ENCODE results near the gene CLTB.

The CLTB gene

DNA sequence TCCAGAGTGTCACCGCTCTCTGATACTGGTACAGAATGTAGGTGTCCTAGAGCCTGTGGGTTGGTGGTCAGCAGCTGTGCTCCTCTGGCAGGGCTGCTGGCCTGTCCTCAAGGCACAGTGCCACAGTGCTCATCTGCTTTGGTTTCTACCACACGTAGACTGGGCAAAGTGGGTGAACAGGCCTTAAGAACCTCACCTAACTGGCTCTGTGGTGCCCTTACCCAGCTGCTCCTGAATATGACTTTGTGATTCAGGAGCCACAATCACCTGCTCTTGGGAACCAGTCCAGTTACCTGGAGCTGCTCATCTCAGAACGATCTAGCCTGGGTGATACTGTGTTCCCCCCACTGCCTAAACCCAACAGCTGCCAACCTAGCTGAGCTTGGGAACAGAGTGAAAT lies 34.4 kb downstream of the CLTB start:
- DNase-seq, result no peak

DNA sequence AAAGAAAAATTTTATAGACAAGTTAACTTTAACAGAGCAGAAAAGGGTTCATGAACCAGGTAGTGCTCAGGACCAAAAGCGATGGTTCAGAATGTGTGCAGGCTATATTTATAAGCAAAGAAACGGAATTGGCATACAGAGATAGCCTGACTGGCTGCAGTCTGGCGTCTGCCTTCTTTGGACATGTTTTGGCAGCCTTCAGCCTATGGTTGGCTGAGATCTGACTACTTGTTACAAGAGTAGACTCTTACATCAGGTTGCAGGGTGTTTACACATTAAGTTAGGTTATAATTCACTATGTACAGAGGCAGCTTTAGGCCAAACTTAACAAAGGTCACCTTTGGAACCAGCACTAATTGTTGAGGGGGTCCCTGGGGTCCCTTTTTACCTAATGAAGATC lies 34.9 kb downstream of the CLTB start:
- no peak for DNase-seq

DNA sequence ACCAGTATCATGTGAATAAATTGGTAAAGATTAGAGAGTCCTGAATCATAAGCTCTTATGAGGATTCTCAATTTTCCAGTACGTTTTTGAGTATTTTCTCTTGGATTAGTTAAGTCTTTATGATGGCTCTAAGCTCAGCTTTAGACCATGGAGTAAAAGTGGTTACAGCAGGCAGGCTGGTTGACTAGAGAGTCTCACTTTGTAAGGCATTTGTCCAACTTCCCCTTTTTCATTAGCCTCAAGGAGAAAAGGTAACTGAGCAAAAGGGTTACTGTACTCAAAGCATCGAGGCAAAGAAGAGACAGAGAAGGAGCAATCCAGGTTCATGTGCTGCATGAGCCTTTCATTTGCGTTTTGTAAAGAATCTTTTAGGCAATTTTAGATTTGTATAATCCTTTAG lies 36.5 kb downstream of the CLTB start:
- DNase-seq, result no peak

DNA sequence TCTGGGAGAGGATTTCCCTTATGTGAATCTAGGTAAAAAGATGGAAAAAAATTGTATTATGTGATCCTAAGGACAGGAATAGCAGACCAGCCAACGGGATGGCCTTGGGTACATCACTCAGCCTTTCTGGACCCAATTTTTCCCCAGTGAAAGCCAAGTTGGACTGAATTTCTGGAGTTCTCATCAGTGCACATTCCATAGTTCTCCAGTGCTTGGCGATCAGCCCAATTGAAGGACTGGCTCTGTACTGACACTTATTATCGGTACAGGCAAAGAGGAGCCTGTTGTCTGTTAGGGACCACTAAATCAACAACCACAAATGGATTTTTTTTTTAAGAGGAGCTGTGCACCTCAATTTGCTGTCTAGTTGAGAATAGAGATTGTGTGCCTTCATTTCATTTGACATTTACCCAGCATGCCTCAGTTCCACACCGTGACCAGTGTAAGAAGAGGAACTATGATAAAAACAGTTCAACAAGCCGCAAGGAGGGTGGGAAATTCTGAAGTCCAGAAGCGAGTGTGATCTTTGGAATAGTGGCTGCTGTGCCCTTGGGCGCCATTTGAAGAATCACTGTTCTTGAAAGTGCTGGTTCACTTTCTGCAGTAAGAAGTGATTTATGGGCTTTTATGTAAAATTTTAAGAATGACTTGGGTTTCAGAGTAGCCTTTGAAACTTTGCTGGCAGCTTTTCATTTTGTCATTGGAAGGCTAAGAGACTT lies 43.1 kb downstream of the CLTB start:
- no peak for DNase-seq

DNA sequence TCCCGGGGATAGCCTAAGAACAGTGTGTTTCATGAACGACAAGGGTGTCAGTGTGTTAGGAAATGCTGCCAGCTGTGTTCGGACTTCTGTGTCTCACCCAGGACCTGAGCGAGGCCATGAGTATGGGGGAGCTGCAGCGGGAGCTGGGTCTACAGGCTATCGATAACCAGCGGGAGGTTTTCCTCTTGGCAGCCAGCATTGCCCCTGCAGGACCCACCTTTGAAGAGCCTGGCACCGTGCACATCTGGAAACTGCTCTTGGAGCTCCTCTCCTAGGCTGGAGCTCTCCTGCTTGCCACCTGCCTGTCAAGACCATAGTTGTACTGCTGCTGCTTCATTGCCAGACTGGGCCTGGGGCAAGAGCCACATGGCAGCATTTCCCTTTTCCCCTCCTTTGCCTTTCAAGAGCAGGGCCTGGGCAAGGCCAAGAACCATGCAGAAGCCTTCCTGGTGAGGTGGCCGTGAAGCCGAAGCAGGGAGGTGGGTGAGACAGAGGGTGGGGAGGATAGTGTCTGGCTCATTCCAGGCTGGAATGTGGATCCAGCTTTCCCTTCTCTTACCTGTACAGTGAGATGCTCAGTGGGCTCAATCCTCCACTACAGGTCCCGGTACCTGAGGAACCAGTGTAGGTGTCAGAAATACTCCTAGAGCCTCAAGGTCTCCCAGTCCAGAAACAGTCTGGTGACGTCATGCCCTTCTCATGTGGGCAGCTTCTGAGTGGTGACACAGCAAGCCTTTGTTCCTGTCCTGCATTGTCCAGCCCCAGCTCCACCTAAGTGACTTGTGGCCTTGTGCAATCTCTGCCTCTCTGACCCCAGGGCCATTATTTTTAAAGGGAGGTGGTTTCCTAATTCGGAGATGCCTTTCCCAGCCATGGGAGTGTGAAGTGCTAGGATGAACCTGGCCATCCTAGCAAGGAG lies 44.5 kb downstream of the CLTB start:
- no peak for DNase-seq

DNA sequence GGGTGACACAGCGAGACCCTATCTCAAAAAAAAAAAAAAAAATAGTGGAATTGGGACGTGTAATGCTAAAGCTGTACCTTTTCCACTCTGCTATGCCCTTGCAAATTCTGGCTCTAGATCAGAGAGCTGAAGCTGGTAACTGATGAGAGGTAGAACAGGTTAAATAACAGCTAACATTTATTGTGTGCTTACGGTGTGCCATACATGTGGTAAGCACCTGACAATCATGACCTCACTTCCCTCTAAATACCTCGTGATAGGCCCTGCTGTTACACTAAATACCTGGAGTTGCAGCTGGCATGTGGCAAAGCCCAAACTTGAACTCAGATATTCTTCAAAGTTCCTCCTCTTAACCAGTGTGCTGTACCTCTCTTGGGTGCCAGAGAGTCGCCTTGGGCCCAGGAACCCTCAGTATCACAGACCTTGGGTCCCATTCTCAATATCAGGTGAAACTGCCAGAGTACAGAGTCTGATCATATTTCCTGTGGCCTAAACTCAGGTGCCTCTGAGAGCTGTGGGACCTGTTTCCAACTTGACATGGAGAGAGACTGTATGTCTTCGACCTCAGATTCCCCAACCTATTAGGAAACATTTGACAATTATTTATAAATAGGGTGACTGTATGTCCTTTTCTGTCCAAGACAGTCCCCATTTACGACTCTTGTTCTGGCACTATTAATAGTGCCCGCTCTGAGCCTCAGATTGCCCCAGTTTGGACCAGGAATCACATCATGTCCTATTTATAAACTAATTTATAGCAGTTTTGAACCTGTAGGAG lies 46.2 kb downstream of the CLTB start:
- DNase-seq, result no peak

DNA sequence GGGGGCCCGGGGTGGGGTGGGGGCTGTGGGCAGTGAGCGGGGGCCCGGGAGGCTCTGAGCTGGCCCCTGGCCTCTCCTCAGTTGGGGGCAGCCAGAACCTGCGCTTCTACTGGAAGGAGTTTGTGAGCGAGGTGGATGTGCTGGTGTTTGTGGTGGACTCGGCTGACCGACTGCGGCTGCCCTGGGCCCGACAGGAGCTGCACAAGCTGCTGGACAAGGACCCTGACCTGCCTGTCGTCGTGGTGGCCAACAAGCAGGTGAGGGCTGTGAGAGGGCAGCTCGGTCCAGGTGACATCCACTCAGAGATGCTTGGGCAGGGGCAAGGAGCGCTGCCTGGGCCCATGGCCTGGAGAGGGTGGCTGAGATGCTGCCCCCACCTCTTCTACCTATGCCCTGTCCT lies 47.6 kb downstream of the CLTB start:
- no peak for DNase-seq

DNA sequence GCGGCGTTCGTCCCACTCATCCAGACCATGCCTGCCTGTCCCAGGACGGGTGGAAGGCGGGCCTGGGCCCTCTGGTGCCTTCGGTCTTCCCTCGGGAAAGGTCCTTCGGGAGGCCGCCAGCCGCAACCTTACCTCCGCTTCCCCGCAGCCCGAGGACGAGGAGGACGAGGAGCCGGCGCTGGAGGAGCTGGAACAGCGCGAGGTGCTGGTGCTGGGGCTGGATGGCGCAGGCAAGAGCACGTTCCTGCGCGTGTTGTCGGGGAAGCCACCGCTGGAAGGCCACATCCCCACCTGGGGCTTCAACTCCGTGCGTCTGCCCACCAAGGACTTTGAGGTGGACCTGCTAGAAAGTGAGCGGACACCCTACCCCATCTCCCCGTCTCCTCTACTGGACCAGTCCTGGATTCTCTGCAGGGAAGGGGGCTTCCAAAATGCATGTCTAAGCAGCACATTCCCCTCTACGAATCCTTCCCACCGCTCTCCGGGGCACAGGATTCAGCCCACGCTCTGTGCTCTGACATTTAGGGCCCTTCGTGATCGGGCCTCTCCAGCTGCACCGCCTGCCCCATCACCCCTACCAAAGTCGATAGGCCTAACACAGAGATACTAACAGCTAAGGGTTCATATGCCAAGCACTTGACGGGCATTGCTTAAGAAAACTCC lies 50.0 kb downstream of the CLTB start:
- DNase-seq, result no peak

DNA sequence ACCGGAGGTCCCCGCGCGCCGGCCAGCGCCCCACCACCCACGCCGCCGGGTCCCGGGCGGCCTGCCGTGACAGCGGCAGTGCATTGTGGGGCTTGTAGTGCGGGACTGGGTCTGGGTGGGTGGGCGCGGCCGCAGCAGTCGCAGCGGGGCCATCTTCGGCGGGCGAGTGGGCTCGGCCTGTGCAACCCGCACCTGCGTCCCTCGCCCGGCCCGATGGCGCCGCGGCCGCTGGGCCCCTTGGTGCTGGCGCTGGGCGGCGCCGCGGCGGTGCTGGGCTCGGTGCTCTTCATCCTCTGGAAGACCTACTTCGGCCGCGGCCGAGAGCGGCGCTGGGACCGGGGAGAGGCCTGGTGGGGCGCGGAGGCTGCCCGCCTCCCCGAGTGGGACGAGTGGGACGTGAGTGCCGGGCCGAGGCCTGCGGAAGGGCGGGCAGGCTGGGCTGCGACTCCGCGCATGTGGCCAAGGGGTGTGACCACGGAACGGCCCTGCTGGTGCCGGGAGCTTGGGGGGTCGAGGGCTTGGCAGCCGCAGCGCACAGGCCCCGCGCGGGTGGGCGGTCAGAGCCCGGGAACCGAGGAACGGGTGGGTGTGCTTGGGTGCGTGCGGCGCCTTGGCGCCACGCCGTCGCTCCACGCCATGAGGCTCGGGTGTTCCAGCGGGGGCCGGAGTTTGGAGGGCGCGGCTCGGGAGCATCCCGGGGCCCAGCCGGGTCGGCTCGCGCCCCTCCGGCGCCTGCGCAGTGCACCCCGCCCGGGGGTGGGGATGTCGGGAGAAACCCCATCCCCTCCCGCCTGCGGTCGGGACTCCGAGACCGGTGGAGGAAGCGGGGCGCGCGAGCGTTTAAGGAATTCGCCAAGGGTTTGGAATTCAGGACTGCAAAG lies 50.7 kb downstream of the CLTB start, which contains the start of gene ARL10:
ARL10 (plus strand) TSS at position 137 of the 881 bp plus-strand sequence; CDS start at position 214, 77 bp downstream.
- peak; percentile 78 for DNase-seq

DNA sequence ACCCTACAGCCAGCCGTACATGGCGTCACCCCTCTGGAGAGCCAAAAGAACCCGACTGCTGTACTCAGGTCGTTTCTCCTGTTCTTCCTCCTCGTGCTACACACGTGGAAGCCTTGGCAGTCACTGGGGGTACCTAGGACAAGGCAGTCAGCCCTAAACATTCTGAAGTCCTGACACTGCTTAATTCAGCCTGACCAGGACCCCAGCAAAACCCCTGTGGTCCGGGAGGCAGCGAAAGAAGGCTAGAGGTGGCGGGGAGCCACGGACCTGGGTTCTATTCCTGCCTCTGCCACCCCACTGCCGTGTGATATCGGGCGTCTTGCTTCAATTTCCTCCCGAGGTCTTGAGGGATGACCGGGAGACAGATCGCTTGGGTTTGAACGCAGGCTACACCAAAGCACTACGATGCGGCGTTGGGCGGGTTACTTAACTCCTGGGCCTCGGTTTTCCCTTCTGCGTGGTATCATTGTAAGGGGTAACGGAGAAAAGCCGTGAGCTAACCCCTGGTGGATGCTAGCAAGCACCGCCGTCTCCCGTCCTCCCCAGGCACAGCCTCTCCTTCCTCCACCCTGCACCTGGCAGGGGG lies 51.5 kb downstream of the CLTB start:
- DNase-seq, result no peak

DNA sequence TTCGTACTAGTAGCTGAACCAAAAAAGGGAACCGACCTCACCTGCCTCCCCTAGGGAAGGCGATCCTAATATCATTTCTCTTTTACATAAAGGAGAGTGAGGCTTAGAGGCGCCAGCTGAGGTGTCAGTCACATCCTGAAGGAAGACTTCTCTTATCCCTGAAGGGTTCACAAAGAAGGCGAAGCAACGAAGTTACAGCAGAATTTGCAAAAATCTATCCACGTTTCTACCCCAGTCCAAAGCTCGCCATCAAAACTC lies 54.2 kb downstream of the CLTB start:
- no peak for DNase-seq

DNA sequence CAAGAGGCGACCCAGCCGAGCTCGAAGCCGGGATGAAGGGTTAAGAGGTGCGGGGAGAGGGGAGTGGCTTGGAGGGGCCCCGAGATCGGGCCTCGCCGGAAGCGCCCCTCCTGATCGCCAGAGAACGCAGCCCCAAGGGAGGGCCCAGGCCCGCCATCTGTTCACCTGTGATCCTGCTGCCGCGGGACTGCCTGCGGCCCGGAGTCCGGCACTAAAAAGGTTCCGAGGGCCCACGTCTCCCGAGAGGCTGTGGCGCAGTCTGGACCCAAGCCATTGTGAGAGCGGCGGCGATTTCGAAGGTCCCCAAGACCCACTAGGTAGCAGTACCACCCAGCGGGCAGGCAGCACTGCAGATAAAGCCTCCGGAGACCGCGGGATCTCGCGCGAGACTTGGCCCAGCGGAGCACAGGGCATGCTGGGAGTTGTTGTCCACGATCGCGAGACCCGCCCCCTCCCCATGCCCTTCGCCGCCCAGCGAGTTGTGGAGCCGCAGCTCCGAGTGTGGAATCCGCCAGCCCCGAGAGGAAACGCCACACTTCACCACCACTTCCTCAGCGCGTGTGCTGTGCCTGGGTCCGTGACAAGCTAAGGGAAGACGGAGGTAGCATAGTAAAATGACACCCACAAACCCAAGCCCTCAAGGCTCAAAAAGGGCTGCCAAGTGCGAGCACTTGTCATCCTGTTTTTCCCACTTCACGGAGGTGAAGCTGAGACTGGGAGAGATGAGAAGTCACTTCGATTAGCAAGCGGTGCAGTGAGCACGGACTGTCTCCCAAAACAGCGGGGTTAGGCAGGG lies 54.7 kb downstream of the CLTB start, which contains the start of gene KIAA1191:
KIAA1191 (minus strand) TSS at position 328 of the 796 bp plus-strand sequence. CDS start 2,256 bp downstream, outside the sequence.
- DNase-seq, result peak; percentile 86

DNA sequence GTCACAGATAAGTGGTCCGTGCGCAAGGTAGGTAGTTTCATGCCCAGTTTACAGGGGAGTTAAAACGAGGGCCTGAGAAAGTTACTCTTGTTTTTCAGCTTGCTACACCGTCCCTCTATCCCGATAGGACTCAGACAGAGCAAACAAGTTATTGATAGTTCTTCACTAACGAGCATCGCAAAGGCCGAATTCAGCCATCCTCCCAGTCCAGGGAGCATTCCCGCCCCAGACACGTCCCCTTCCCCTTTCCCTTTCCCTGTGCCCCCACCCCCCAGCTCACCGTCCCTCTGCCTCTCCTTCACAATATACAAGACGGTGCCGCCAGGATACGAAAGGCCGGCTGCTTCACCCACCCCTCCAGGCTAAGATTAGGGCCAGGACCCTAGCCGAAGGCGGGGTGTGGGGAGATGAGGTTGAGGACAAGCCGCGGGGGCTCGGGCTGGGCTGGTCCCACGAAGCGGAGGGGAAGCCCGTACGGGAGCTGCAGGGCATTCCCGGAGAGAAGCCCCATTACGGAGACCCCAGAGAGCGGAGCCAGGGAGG lies 55.4 kb downstream of the CLTB start:
- DNase-seq, result no peak

DNA sequence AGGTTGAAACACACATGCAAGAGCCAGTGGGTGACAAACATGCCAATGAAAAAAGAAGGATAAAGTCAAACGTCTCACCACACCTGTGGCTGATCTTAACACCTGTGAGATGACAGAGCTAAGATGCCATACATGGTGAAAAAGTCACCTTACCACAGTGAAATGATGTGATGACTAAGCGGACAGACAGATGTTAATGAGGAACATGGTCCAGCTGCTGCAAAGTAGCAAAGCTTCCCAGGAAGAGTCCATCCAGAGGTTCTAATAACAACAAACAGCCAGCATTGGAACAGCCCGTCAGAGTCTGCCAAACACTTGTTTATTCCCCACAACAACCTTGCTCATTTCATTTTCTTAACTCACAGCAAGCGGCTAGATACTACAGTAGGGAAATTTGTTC lies 56.7 kb downstream of the CLTB start:
- no peak for DNase-seq

DNA sequence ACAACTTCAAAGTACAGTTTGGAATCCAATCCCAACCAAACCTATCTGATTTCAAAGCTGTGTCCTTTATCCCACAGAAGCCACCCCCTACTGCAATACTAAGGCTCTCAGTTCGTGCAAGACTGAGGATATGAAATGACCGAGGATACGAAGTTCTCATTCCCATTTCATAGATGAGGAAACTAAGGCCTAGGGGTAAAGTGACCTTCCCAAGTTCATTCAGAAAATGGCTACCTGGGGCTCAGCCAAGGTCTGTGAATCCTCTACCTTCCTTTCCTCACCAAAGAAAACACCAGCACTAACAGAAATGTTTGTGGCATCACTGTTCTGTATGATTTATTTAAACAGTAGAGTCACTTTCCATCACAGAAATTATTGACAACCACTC lies 60.2 kb downstream of the CLTB start:
- no peak for DNase-seq

DNA sequence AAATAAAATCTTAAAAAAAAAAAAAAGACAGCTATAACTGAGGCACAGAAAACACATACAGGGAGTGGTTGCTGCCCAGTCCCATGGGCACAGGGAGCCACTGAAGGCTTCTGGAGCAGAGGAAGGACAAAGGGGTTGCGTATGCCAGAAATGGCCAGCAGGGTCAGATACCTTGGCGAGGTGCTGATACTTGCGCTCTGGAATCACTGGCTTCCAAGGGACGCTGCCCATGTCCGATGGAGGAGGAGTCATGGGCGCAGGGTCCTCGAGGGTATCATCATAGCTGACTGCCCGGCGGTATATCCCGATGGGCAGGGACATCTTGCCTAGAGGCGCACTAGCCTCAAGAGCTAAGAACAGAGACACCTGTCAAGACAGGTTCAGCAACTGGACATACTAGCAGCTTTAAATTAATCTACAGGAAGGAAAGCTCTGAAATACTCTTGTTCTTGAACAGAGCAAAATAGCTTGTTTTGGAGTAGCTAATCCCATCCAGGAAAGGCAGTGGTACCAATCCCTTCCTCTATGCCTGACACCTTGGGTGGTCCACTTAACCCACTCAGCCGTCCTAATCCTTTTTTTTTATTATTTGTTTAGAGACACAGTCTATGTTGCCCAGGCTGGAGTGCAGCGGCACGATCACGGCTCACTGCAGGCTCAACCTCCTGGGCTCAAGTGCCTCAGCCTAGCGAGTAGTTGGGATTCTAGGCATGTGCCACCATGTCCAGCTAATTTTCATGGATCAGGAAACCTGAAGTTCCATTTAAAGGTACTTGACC lies 60.8 kb downstream of the CLTB start:
- DNase-seq, result no peak

DNA sequence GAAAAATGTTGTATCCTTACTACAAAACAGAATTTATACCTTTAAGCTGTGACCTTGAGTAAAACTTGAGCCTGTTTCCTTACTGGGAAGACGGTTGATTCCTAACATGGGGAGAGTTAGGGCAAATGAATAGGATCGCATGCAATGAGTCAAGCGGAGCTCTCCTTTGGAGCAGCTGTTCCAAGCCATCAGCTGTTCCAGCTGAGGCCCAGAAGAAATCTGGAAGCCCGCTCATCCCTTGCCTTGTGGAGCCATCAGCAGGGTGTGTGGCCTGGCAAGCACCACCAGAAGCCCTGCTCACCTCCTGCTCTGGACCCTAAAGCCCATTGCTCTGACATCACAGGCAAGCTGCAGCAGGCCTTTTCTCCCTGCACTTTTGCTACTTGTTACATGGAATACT lies 62.8 kb downstream of the CLTB start:
- DNase-seq, result no peak

DNA sequence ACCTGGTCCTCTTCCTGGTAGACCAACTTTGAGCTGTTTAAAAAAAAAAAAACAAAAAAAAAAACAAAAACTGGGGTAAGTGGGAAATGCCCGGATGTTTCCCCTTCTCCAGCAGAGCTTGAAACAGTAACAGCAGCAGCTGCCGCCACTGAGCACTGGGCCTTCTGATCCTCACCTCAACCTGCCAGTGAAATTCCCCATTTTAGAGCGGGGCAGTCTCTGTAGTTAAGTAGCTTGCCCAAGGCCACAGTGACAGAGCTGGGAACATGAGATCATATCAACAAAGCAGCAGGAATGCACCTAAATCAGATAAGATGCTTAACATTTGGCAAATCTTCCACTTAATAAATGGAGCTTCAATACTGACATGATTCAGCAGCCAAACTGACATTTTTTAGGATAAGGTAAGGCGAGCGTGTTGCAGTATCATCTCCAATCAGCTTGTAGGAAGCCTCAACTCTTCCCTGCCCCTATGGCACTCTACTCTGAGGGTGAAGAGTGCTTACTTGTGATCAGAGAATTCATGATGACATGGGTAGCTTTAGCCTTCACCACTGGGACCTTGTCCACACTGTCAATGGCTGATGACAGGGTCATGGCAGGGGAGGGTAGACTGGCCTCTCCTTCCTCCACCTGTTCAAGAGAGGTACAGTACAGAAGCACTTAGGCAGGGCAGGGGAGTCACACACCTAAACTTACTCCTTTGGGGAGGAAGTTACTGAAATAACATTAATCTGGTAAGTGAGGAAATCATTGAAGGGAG lies 64.0 kb downstream of the CLTB start:
- no peak for DNase-seq
